Fibroblast of villous mesenchyme (primary cell): Measurements from ENCODE around the gene ERVV-1. TPM values are rescaled to one million over a fixed set of nuclear protein-coding genes. Genes with fewer than 3 reads are reported as not detected.

Experiments used
- DNase-seq: peaks from one replicate; pipeline ENCODE4 v3.0.0-alpha.2; 2010; ENCODE audit warnings: low read depth
- H3K4me3 ChIP-seq: 2 replicates; pipeline ENCODE4 v1.5.1; 2011; ENCODE audit warnings: low read depth, mild to moderate bottlenecking, low read length
- CTCF ChIP-seq: IDR thresholded peaks from 2 replicates; pipeline ENCODE4 v1.5.1; 2012; ENCODE audit warnings: low read depth, mild to moderate bottlenecking, low read length; ENCODE audit not compliant: insufficient read depth
- total RNA-seq: library from RNA; depleted of rRNA; stranded (reverse); fragments of >200 nt; gene quantifications from 2 replicates; pipeline ENCODE4 v1.2.3, GENCODE V29; 2012

ERVV-1 gene
- total RNA-seq, 1 donor = not detected

- no peak overlapping the region for H3K4me3 ChIP-seq
- DNase-seq = no peak
- TF ChIP-seq CTCF = no peak
Observed at GRCh38 chr19:53045536-53045935, 31.8 kb downstream of the ERVV-1 start.

GRCh38 chr19:53047379-53047778 lies 33.7 kb downstream of the ERVV-1 start:
- no peak overlapping the region for H3K4me3 ChIP-seq
- no peak for DNase-seq
- no peak for TF ChIP-seq CTCF

- no peak for DNase-seq
- no peak overlapping the region for H3K4me3 ChIP-seq
- TF ChIP-seq CTCF = no peak
Observed at GRCh38 chr19:53055117-53055516, 41.4 kb downstream of the ERVV-1 start.

GRCh38 chr19:53057904-53058580 lies 44.3 kb downstream of the ERVV-1 start:
- peak; percentile 13 for DNase-seq
- peak overlapping the region; percentile 55 for H3K4me3 ChIP-seq
- no peak for TF ChIP-seq CTCF

Other genes with a start within 250 kb of the ERVV-1 start
- gene ZNF600, start 227.1 kb upstream of the ERVV-1 start, total RNA-seq = 2.3 and 5.6 TPM in 2 replicates
- gene ZNF28, start 192.3 kb upstream of the ERVV-1 start, total RNA-seq = 11.3 and 18.6 TPM in 2 replicates
- gene ZNF468, start 156.3 kb upstream of the ERVV-1 start, total RNA-seq = 12.6 and 16.8 TPM in 2 replicates
- gene ZNF320, start 116.3 kb upstream of the ERVV-1 start, total RNA-seq = 6.4 and 18.6 TPM in 2 replicates
- 1.9 and 4.7 TPM in 2 replicates for gene ZNF888, start 90.5 kb upstream of the ERVV-1 start, total RNA-seq
- 4.5 and 11.7 TPM in 2 replicates for gene ZNF816, start 51.0 kb upstream of the ERVV-1 start, total RNA-seq
- gene ERVV-2, start 30.8 kb downstream of the ERVV-1 start, total RNA-seq = not detected in 2 replicates
- gene ZNF160, start 89.5 kb downstream of the ERVV-1 start, total RNA-seq = 25.4 and 31.1 TPM in 2 replicates
- 2.2 and 2.6 TPM in 2 replicates for gene ZNF415, start 119.0 kb downstream of the ERVV-1 start, total RNA-seq
- gene ZNF347, start 145.1 kb downstream of the ERVV-1 start, total RNA-seq = 6.8 and 7.8 TPM in 2 replicates
- gene ZNF665, start 179.4 kb downstream of the ERVV-1 start, total RNA-seq = 0.32 and 0.86 TPM in 2 replicates
- 9.3 and 16.4 TPM in 2 replicates for gene ZNF677, start 241.0 kb downstream of the ERVV-1 start, total RNA-seq
- under 0.01 TPM in 1 of 2 replicates, not detected in the other for gene VN1R2, start 244.4 kb downstream of the ERVV-1 start, total RNA-seq